ENCODE results near the gene ASPRV1. TPM values are rescaled to one million over a fixed set of nuclear protein-coding genes. Genes with fewer than 3 reads are reported as not detected.

The ASPRV1 gene
- total RNA-seq, 5 donors from 2014 or later (not counting 1 experiment from before 2014, with no cell fraction given), result 1.2 to 2.1 (median 1.8) TPM

DNA sequence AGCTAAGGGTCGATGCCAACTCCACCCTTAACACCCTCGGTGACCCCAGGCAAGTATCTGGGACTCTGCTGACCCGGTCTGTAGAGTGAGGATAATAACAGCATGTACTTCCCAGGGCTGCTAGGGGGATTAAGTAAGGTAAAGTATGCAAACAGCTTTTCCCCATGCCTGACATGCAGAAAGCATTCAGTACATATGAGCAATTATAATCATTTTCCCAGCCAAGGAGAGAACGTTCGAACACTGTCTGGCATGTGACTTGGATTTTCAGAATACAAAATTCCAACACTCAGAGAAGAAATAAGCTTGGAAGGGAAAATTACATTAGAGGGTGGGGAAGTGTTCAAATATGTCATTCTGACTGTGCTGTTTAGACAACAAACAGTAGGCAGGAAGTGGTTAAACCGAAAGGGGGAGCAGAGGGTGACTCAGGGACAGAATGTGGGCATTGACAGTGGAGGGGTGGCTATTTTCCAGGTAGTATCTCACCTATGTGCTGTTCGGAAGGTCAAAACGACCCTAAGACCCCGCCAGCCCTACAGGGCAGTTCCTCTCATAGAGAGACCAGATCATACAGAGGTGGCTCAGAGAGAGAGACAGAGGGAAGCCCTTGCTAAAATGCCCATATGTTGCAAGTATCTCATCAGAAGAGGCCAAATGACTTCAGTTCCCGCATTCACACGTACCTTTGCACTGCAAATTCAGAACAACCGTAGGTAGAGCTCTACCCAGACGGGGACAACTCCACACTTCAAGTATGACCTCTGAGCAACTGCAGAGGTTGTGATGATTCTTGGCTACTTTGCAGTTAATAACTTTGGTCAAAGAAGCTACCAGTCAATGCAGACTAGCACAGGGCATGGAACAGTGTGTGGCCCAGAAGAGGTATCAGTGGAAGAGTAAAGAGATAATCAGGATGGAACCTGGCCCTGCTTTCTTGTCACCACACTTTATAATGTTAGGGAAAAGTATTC lies 14.8 kb downstream of the ASPRV1 start:
- H3K27ac Mint-ChIP-seq, result peak overlapping the region; percentile 91
- Histone ChIP-seq H3K4me1 (ENCODE audit: control insufficient read depth in 1 of 2, extremely low read depth in 1 of 2, insufficient read depth in 2 of 2, low read length in 2 of 2) (peaks cover 8 to 31% of the 10 kb centered on the region in 2 experiments), H3K27ac (ENCODE audit: low read length) (peak overlapping the region; percentile 73), H3K9me3 (no peaks in the 10 kb centered on the region), H3K36me3 (ENCODE audit: control insufficient read depth in 2 of 2, extremely low read depth in 1 of 2, insufficient read depth in 1 of 2, low read length in 1 of 2) (peaks cover 0 to 9% of the 10 kb centered on the region in 2 donors), H3K4me3 (ENCODE audit: control insufficient read depth in 1 of 2, extremely low read depth in 1 of 2, low read length in 1 of 2) (no peak overlapping the region), H3K27me3 (replicated peaks in 1 of 2; ENCODE audit: control insufficient read depth in 2 of 2, extremely low read depth in 1 of 2, insufficient read depth in 2 of 2, low read length in 1 of 2) (no peaks in the 10 kb centered on the region)
- no peaks in the 10 kb centered on the region for H3K27me3 Mint-ChIP-seq
- peaks cover 26 to 37% (median 33%) of the 10 kb centered on the region in 3 donors for H3K4me1 Mint-ChIP-seq
- ChIA-PET POLR2A (interaction anchor here (0.6 kb wide), 2 partner anchors 184 to 1777 kb away, joined by 3 read pairs; no protein-coding TSS in a partner anchor), CTCF (interaction anchor here (0.5 to 1.0 kb wide), 3 partner anchors 125 to 298 kb away, joined by 3 to 4 read pairs (median 3); no protein-coding TSS in a partner anchor)
- H3K9me3 Mint-ChIP-seq, result no peaks in the 10 kb centered on the region
- peaks cover 18% of the 10 kb centered on the region for H3K36me3 Mint-ChIP-seq
- DNase-seq, result peak in 34 of 35 experiments; percentile 13 to 71 (median 38)
- peak overlapping the region; percentile 25 to 61 (median 47) for H3K4me3 Mint-ChIP-seq
- ATAC-seq (replicated peaks in 1 of 4), result peak; percentile 94 to 97 (median 96)
- 6% methylated on average over 3 of the region's 13 CpGs for WGBS (ENCODE audit: insufficient coverage)

DNA sequence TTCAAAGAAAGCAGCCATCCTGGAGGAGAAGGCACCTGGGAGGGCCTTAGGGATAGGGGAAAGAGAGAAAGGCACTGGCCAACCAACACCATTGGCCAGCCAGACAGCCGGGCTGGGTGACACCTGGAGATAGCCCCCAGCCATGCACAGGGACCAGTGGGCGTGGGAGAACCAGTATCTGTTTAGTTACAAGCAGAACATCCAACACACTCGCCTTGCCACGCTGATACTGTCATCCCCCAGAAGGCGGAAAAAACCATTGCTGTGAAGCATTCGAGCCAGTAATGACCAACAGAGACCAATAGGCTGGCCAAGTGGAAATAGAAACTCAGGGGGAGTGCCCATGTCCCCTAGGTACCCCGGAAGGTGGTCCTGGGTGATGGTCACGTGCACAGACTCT lies 15.5 kb downstream of the ASPRV1 start:
- Mint-ChIP-seq H3K4me3 (peak overlapping the region in 1 of 3 donors; percentile 61), H3K4me1 (peaks cover 26 to 37% (median 33%) of the 10 kb centered on the region in 3 donors), H3K9me3 (no peaks in the 10 kb centered on the region), H3K36me3 (peaks cover 21% of the 10 kb centered on the region), H3K27me3 (no peaks in the 10 kb centered on the region), H3K27ac (peak overlapping the region; percentile 77 to 91)
- no peak overlapping the region for H3K4me3 ChIP-seq (ENCODE audit: control insufficient read depth in 1 of 2, extremely low read depth in 1 of 2, low read length in 1 of 2)
- peaks cover 8 to 31% of the 10 kb centered on the region in 2 experiments for H3K4me1 ChIP-seq (ENCODE audit: control insufficient read depth in 1 of 2, extremely low read depth in 1 of 2, insufficient read depth in 2 of 2, low read length in 2 of 2)
- no peak for DNase-seq
- POLR2A ChIA-PET, result no interaction called here
- CTCF ChIA-PET, result interaction anchor here in 1 of 2 donors (0.5 to 1.0 kb wide), 2 partner anchors 197 to 298 kb away, joined by 3 to 4 read pairs; no protein-coding TSS in a partner anchor
- peak overlapping the region; percentile 73 for H3K27ac ChIP-seq (ENCODE audit: low read length)
- 82% methylated on average over 6 of the region's 8 CpGs for WGBS (ENCODE audit: insufficient coverage)
- ATAC-seq (replicated peaks in 1 of 4), result no peak
- H3K27me3 ChIP-seq (replicated peaks in 1 of 2; ENCODE audit: control insufficient read depth in 2 of 2, extremely low read depth in 1 of 2, insufficient read depth in 2 of 2, low read length in 1 of 2), result no peaks in the 10 kb centered on the region
- H3K36me3 ChIP-seq (ENCODE audit: control insufficient read depth in 2 of 2, extremely low read depth in 1 of 2, insufficient read depth in 1 of 2, low read length in 1 of 2), result peaks cover 0 to 12% of the 10 kb centered on the region in 2 donors
- H3K9me3 ChIP-seq, result no peaks in the 10 kb centered on the region

DNA sequence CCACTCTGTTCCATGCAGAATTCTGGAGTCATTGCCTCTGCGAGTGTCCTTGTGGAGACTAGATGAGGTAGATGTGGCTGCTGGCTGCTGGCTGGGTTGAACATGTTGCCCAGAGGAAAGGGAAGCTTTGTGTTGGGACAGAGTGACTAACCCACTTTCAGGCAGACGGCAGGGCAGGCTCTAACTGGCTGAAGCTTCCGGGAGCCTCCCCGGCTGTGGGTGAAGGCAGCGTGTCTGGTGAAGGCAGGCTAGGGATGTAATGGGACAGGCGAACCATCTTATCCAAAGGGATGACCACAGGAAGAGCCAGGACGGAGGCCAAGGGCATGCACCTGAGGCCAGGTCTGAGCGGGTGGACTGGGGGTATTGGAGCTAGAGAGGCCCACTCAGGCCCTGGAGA lies 16.0 kb downstream of the ASPRV1 start:
- Mint-ChIP-seq H3K27me3 (no peaks in the 10 kb centered on the region), H3K27ac (peak overlapping the region; percentile 77 to 78), H3K4me1 (peaks cover 26 to 37% (median 33%) of the 10 kb centered on the region in 3 donors), H3K36me3 (peaks cover 25% of the 10 kb centered on the region), H3K9me3 (no peaks in the 10 kb centered on the region), H3K4me3 (peak overlapping the region in 1 of 3 donors; percentile 61)
- ATAC-seq (replicated peaks in 1 of 4) (no peak), DNase-seq (peak in 3 of 35 experiments; percentile 6 to 33 (median 15))
- Histone ChIP-seq H3K4me3 (ENCODE audit: control insufficient read depth in 1 of 2, extremely low read depth in 1 of 2, low read length in 1 of 2) (no peak overlapping the region), H3K27me3 (replicated peaks in 1 of 2; ENCODE audit: control insufficient read depth in 2 of 2, extremely low read depth in 1 of 2, insufficient read depth in 2 of 2, low read length in 1 of 2) (no peaks in the 10 kb centered on the region), H3K36me3 (ENCODE audit: control insufficient read depth in 2 of 2, extremely low read depth in 1 of 2, insufficient read depth in 1 of 2, low read length in 1 of 2) (peaks cover 0 to 17% of the 10 kb centered on the region in 2 donors), H3K27ac (ENCODE audit: low read length) (no peak overlapping the region), H3K9me3 (no peaks in the 10 kb centered on the region), H3K4me1 (ENCODE audit: control insufficient read depth in 1 of 2, extremely low read depth in 1 of 2, insufficient read depth in 2 of 2, low read length in 2 of 2) (peaks cover 8 to 31% of the 10 kb centered on the region in 2 experiments)
- POLR2A ChIA-PET, result no interaction called here
- CTCF ChIA-PET, result interaction anchor here in 1 of 2 donors (1.8 kb wide), 1 partner anchor 31 kb away, joined by 4 read pairs; the partner anchor contains the start of gene MXD1
- WGBS (ENCODE audit: insufficient coverage), result 80% methylated on average over 8 of the region's 8 CpGs

DNA sequence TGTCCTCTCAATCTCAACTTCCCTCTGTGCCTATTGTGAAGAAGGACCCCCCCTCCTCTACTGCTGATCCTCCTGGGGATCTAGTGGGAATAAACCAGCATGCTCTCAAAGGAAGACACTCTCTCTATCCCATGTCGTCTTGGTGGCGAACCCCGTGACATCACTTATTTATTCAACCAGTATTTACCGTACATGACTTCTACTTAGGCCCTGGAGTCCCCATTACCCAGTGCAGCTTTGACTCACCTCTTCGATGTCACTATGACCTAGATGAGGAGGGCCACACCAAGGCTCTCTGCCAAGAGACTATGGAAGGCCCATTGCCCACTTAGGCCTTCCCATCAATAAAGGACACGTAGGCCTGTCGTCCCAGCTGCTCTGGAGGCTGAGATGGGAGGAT lies 16.7 kb downstream of the ASPRV1 start:
- Histone ChIP-seq H3K27ac (ENCODE audit: low read length) (no peak overlapping the region), H3K4me3 (ENCODE audit: control insufficient read depth in 1 of 2, extremely low read depth in 1 of 2, low read length in 1 of 2) (no peak overlapping the region), H3K36me3 (ENCODE audit: control insufficient read depth in 2 of 2, extremely low read depth in 1 of 2, insufficient read depth in 1 of 2, low read length in 1 of 2) (peaks cover under 1 to 24% of the 10 kb centered on the region in 2 donors), H3K27me3 (replicated peaks in 1 of 2; ENCODE audit: control insufficient read depth in 2 of 2, extremely low read depth in 1 of 2, insufficient read depth in 2 of 2, low read length in 1 of 2) (no peaks in the 10 kb centered on the region), H3K9me3 (no peaks in the 10 kb centered on the region), H3K4me1 (ENCODE audit: control insufficient read depth in 1 of 2, extremely low read depth in 1 of 2, insufficient read depth in 2 of 2, low read length in 2 of 2) (peaks cover 8 to 31% of the 10 kb centered on the region in 2 experiments)
- ChIA-PET POLR2A (interaction anchor here in 1 of 2 donors (0.5 kb wide), 1 partner anchor 345 kb away, joined by 4 read pairs; no protein-coding TSS in a partner anchor), CTCF (interaction anchor here in 1 of 2 donors (1.8 kb wide), 1 partner anchor 30 kb away, joined by 4 read pairs; the partner anchor contains the start of gene MXD1)
- no peaks in the 10 kb centered on the region for H3K27me3 Mint-ChIP-seq
- no peaks in the 10 kb centered on the region for H3K9me3 Mint-ChIP-seq
- no peak overlapping the region for H3K4me3 Mint-ChIP-seq
- no peak for DNase-seq
- no peak overlapping the region for H3K27ac Mint-ChIP-seq
- peaks cover 26% of the 10 kb centered on the region for H3K36me3 Mint-ChIP-seq
- peaks cover 26 to 37% (median 33%) of the 10 kb centered on the region in 3 donors for H3K4me1 Mint-ChIP-seq
- ATAC-seq (replicated peaks in 1 of 4), result no peak
- WGBS (ENCODE audit: insufficient coverage), result 98% methylated on average over 5 of the region's 7 CpGs

DNA sequence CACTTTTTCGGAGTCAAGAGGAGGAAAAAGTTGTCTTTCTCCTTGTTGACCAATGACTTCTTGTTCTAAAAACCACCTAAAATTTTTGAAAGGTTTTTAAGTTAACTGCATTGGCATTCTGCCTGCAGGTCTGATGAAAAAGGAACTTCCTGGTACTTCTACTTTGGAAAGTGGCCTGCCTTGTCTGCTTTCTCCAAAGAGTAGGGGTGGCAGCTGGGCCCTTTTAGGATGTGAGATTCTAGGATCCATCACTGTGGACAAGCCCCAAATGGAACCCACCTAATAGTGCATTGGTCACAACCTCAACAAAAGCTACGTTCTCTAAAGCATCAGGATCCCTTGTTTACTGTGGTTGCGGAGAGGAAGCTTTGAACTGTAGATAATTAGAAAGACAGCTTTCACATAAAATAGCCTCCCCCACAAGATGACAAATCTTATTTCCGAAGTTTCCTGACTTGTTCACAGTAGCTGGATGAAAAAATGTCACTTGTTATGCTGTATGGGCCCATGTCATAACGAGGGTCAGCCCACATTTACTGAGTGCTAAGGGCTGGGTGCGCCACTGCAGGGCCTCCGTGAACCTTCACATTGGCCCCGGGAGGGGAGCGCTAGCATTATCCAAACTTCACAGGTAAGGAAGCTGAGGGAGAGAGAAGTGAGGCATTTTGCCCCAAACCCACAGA lies 17.4 kb downstream of the ASPRV1 start:
- H3K27ac ChIP-seq (ENCODE audit: low read length), result no peak overlapping the region
- ChIA-PET POLR2A (interaction anchor here in 1 of 2 donors (0.5 kb wide), 1 partner anchor 346 kb away, joined by 4 read pairs; no protein-coding TSS in a partner anchor), CTCF (interaction anchor here in 1 of 2 donors (1.8 kb wide), 1 partner anchor 29 kb away, joined by 4 read pairs; the partner anchor contains the start of gene MXD1)
- H3K4me1 Mint-ChIP-seq, result peaks cover 26 to 35% (median 35%) of the 10 kb centered on the region in 3 donors
- H3K9me3 ChIP-seq, result no peaks in the 10 kb centered on the region
- H3K27me3 Mint-ChIP-seq, result no peaks in the 10 kb centered on the region
- WGBS (ENCODE audit: insufficient coverage), result 93% methylated on average over 2 of the region's 9 CpGs
- no peak overlapping the region for H3K4me3 ChIP-seq (ENCODE audit: control insufficient read depth in 1 of 2, extremely low read depth in 1 of 2, low read length in 1 of 2)
- peak overlapping the region in 1 of 2 donors; percentile 39 for H3K27ac Mint-ChIP-seq
- peaks cover 32% of the 10 kb centered on the region for H3K36me3 Mint-ChIP-seq
- peaks cover 8 to 31% of the 10 kb centered on the region in 2 experiments for H3K4me1 ChIP-seq (ENCODE audit: control insufficient read depth in 1 of 2, extremely low read depth in 1 of 2, insufficient read depth in 2 of 2, low read length in 2 of 2)
- ATAC-seq (replicated peaks in 1 of 4), result no peak
- H3K36me3 ChIP-seq (ENCODE audit: control insufficient read depth in 2 of 2, extremely low read depth in 1 of 2, insufficient read depth in 1 of 2, low read length in 1 of 2), result peaks cover 4 to 30% of the 10 kb centered on the region in 2 donors
- no peaks in the 10 kb centered on the region for H3K27me3 ChIP-seq (replicated peaks in 1 of 2; ENCODE audit: control insufficient read depth in 2 of 2, extremely low read depth in 1 of 2, insufficient read depth in 2 of 2, low read length in 1 of 2)
- DNase-seq, result no peak
- no peak overlapping the region for H3K4me3 Mint-ChIP-seq
- H3K9me3 Mint-ChIP-seq, result no peaks in the 10 kb centered on the region
